Activated CD4-positive, alpha-beta T cell treated with anti-CD3 and anti-CD28 coated beads for 4 hours (primary cell): Measurements from ENCODE around the gene CYP26A1.
A peak's percentile ranks its signal among the peaks of the same experiment; 100 is the strongest.
"Not testable (repeated sequence)": the region's sequence is repeated elsewhere in the genome, so short reads cannot be mapped to it uniquely, and the experiment has no call there.

Source experiments
- DNase-seq, 2 donors: peaks; one replicate each; pipeline ENCODE4 v3.0.0-alpha.2; 2020

Gene CYP26A1

GRCh38 chr10:93080350-93081046 lies 6.8 kb downstream of the CYP26A1 start:
- peak; percentile 36 to 39 for DNase-seq

DNA sequence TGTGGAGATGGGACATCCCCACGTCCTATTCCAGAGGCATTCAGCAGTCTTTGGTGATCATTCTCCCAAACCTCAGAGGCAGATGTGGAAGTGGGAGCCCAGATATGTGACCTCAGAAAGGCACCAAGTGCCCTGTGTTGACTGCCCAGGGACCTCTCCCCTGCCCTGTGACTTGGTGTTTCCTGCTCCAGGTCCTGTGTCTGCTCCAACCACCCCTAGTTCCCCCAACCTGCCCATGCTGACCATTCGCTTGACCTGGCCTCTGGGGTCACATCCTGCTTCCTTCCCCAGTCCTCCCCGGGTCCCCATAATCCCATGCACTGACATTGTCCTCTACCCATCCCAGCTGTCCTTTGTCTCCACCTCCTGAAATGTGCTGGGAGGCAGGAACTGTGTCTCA lies 7.6 kb downstream of the CYP26A1 start:
- no peak for DNase-seq

- no peak for DNase-seq
Measured at GRCh38 chr10:93081834-93082233, 8.1 kb downstream of the CYP26A1 start.

GRCh38 chr10:93083743-93084539 lies 10.2 kb downstream of the CYP26A1 start:
- DNase-seq: no peak

GRCh38 chr10:93085272-93085859 lies 11.7 kb downstream of the CYP26A1 start:
- no peak for DNase-seq

GRCh38 chr10:93086289-93086688 lies 12.6 kb downstream of the CYP26A1 start:
- no peak for DNase-seq

DNA sequence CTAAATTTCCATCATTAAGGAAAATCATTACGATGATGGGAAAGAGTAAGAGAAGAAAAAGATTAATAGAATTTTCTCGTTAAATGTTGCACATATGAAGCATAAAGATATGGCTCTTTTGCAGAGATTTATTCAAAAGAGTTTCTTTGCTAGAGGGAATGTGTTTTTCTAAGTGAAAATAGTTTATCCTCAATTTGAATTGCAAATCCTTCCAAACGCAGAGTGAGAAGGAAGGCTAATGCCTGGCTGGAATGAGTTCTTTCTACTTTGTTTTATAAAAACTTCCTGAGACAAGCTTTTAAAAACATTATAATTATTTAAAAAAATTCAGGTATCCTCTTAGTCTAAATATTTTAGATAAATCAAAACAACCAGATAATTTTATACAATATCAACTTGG lies 14.2 kb downstream of the CYP26A1 start:
- DNase-seq: no peak

GRCh38 chr10:93088466-93088865 lies 14.8 kb downstream of the CYP26A1 start:
- DNase-seq: no peak

DNA sequence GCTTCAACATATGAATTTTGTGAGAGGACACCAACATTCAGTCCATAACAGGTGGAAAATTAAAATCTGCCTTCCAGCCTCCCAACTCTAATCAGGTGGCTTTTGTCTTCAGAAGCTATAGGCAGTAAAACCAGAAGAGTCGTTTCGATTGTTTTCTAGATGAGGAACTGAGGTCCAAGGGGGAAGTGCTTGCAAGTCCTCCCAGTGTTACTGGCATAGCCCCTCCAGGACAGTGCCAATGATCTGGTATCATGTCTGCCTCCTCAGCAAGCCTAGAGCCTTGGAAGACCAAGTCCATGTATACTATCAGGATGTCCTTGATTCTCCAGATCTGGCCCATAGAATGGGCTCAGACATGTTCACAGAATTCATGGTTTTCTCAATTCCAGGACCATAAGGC lies 16.9 kb downstream of the CYP26A1 start:
- no peak for DNase-seq

DNA sequence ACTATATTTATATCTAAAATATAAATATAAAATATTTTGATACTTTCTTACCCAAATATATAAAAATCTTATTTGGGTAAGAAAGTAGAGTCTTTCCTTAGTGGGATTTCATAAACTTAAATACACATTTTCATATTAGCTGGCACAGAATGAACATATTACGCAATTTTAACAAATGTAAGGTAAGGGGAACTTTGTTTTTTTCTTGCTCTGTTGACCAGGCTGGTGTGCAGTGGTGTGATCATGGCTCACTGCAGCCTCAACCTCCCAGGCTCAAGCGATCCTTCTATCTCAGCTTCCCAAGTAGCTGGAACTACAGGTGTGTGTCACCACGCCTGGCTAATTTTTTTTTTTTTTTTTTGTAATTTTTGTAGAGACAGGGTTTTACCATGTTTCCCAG lies 18.3 kb downstream of the CYP26A1 start:
- no peak for DNase-seq

DNA sequence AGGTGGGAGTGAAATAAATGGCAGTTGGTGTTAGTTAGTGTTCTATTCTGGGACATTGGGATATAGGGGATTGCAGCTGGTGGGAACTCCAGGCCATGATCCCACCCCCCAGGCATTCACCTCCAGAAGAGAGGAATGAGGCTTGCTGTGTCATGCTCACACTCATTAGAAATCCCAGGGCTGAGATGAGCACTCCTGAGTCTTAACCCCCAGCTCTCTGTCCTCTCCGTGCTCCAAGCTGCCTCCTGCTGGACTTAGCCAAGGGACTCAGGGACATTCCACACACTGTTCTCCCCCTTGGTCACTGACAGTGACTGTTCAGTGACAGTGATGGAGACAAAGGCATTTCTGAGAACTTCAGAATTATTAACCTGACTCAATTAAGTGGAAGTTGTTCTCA lies 21.5 kb downstream of the CYP26A1 start:
- no peak for DNase-seq

DNA sequence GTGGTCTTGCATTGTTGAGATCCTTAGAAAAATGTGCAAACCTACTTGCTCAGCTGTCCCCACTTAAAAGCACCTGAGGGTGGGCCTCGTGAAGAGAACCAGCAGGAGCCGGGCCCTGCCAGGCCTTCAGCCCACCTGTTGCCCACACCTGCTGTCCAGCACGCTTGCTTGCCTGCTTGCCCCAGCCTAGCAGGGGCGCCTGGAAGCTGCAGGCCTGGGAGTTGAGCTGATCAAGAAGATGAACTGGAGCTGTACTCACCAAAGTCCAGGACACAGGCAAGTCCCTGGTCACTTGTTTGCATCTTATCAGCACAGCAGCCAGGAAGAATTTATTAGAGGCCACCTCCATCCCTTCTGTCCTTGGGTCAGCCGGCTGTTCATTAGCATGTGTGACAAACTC lies 23.2 kb downstream of the CYP26A1 start:
- no peak for DNase-seq

GRCh38 chr10:93097386-93097785 lies 23.7 kb downstream of the CYP26A1 start:
- DNase-seq: no peak

DNA sequence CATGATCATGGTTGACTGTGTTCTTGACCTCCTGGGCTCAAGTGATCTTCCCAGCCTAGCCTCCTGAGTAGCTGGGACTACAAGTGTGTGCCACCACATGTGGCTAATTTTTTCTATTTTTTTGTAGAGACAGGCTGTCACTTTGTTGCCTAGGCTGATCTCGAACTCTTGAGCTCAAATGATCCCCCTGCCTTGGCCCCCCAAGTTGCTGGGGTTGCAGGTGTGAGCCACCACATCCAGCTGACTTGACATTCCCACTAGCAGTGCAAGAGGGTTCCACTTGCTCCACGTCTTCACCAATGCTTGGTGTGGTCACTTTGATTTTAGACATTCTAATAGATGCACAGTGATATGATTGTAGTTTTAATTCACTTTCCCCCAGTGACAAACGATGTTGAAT lies 25.1 kb downstream of the CYP26A1 start:
- DNase-seq: no peak

DNA sequence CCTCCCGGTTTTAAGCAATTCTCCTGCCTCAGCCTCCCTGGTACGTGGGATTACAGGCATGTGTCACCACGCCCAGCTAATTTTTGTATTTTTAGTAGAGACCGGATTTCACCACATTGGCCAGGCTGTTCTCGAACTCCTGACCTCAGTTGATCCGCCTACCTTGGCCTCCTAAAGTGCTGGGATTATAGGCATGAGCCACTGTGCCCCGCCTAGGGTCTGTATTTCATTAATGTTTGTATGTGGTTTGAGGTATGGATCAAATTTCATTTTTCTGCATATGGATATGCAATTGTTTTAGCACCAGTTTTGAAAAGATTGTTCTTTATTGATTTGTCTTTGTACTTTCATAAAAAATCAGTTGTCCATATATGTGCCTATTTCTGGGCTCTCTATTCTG lies 26.0 kb downstream of the CYP26A1 start:
- no peak for DNase-seq

DNA sequence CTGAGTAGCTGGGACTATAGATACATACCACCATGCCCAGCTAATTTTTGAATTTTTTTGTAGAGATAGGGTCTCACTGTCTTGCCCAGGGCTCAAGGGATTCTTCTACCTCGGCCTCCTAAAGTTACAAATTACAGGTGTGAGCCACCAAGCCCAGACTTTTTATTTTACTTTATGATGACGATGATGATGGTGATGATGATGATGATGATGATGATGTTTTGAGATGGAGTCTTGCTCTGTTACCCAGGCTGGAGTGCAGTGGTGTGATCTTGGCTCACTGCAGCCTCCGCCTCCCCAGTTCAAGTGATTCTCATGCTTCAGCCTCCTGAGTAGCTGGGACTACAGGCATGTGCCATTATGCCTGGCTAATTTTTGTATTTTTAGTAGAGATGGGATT lies 27.5 kb downstream of the CYP26A1 start:
- DNase-seq: not testable (repeated sequence)

- DNase-seq: no peak
Measured at GRCh38 chr10:93103953-93104352, 30.3 kb downstream of the CYP26A1 start.

DNA sequence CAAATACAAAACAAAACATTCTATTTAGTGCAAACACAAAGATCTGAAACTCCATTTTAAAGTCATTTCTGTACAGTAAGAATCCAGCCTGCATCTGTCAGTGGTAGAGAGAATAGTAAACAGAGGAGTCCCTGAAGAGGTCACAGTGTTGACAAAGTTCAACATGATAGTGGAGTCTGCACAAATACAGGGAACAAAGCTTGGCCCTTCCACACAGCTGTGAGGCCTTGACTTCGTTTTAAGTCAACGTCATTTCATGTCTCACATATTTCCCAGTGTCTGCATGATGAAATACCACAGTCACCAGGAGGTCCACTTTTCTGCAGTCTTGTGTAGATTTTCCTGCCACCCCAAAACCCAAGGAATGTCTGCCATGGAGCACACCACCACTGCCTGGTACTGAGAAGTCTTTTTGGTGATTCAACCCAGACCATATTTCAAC lies 33.0 kb downstream of the CYP26A1 start:
- DNase-seq: no peak

GRCh38 chr10:93110472-93111146 lies 36.9 kb downstream of the CYP26A1 start:
- no peak for DNase-seq

- no peak for DNase-seq
Measured at GRCh38 chr10:93113042-93113441, 39.3 kb downstream of the CYP26A1 start.

- peak; percentile 64 to 74 for DNase-seq
Measured at GRCh38 chr10:93115661-93116383, 42.1 kb downstream of the CYP26A1 start.

GRCh38 chr10:93121311-93121710 lies 47.6 kb downstream of the CYP26A1 start:
- DNase-seq: no peak

- no peak for DNase-seq
Measured at GRCh38 chr10:93123766-93124165, 50.1 kb downstream of the CYP26A1 start.
